Panc1 (cell line): ENCODE data around the gene SYP.

Experiments used
- TCF7L2 ChIP-seq: IDR thresholded peaks from 2 replicates; pipeline ENCODE4 v1.6.1; 2011; ENCODE audit warnings: mild to moderate bottlenecking, low read depth, low read length, inconsistent platforms
- TF ChIP-seq, protein P1 (sequence below), 2 experiments: IDR thresholded peaks; 2 replicates each; pipeline ENCODE4 v1.6.1; 2011 to 2012; ENCODE audit warnings: low read depth in 2 of 2, control low read depth in 1 of 2, low read length in 1 of 2, mild to moderate bottlenecking in 1 of 2, moderate library complexity in 1 of 2; ENCODE audit not compliant: insufficient read depth in 1 of 2
- TF ChIP-seq, protein P2 (sequence below): fragments of 450-650 bp; IDR thresholded peaks from 2 replicates; pipeline ENCODE4 v1.5.1; 2017; ENCODE audit warnings: mild to moderate bottlenecking

DNA sequence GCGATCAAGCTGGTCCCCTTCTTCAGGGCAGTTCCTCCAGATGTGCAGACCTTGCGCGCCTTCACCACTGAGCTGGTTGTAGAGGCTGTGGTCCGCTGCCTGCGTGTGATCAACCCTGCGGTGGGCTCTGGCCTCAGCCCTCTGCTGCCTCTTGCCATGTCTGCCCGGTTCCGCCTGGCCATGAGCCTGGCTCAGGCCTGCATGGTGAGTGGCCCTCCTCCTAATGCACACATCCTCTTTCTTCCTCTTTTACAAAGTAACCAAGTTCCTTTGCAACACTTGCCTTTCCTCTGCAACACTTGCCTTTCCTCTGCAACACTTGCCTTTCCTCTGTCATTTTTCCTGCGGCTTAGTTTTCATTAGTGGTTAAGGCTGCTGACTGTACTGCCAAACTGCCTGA is 37.1 kb upstream of the SYP start:
- TF ChIP-seq, protein P1, sequence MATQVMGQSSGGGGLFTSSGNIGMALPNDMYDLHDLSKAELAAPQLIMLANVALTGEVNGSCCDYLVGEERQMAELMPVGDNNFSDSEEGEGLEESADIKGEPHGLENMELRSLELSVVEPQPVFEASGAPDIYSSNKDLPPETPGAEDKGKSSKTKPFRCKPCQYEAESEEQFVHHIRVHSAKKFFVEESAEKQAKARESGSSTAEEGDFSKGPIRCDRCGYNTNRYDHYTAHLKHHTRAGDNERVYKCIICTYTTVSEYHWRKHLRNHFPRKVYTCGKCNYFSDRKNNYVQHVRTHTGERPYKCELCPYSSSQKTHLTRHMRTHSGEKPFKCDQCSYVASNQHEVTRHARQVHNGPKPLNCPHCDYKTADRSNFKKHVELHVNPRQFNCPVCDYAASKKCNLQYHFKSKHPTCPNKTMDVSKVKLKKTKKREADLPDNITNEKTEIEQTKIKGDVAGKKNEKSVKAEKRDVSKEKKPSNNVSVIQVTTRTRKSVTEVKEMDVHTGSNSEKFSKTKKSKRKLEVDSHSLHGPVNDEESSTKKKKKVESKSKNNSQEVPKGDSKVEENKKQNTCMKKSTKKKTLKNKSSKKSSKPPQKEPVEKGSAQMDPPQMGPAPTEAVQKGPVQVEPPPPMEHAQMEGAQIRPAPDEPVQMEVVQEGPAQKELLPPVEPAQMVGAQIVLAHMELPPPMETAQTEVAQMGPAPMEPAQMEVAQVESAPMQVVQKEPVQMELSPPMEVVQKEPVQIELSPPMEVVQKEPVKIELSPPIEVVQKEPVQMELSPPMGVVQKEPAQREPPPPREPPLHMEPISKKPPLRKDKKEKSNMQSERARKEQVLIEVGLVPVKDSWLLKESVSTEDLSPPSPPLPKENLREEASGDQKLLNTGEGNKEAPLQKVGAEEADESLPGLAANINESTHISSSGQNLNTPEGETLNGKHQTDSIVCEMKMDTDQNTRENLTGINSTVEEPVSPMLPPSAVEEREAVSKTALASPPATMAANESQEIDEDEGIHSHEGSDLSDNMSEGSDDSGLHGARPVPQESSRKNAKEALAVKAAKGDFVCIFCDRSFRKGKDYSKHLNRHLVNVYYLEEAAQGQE (IDR thresholded peaks at IDR 0.05; ENCODE audit: insufficient read depth in 1 of 2, low read depth in 2 of 2, low read length in 1 of 2): no peak
- no peak for TF ChIP-seq TCF7L2
- TF ChIP-seq, protein P2, sequence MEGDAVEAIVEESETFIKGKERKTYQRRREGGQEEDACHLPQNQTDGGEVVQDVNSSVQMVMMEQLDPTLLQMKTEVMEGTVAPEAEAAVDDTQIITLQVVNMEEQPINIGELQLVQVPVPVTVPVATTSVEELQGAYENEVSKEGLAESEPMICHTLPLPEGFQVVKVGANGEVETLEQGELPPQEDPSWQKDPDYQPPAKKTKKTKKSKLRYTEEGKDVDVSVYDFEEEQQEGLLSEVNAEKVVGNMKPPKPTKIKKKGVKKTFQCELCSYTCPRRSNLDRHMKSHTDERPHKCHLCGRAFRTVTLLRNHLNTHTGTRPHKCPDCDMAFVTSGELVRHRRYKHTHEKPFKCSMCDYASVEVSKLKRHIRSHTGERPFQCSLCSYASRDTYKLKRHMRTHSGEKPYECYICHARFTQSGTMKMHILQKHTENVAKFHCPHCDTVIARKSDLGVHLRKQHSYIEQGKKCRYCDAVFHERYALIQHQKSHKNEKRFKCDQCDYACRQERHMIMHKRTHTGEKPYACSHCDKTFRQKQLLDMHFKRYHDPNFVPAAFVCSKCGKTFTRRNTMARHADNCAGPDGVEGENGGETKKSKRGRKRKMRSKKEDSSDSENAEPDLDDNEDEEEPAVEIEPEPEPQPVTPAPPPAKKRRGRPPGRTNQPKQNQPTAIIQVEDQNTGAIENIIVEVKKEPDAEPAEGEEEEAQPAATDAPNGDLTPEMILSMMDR: no peak
